ENCODE measurements around the gene DDR2. TPM values are rescaled to one million over a fixed set of nuclear protein-coding genes. Genes with fewer than 3 reads are reported as not detected.

The DDR2 gene
- total and polyA plus RNA-seq, 12 donors: 5.1 to 32.0 (median 20.8) TPM

- TF ChIP-seq CTCF (IDR thresholded peaks at IDR 0.05): no peak
- no peak overlapping the region for H3K4me3 ChIP-seq
- H3K27ac ChIP-seq: peak overlapping the region in 5 of 10 donors; percentile 22 to 56 (median 39)
- no peaks in the 10 kb centered on the region for H3K27me3 ChIP-seq
- DNase-seq (no peak), ATAC-seq (no peak)
- H3K36me3 ChIP-seq: peaks cover 0 to 5% (median 0%) of the 10 kb centered on the region in 9 donors
- intact Hi-C loops (cut with DNase I): no loop called here
- WGBS, 2 donors: 25 to 30% methylated on average over 1 of the region's 1 CpG
- H3K4me1 ChIP-seq: peaks cover 8 to 56% (median 25%) of the 10 kb centered on the region in 9 donors
- H3K9me3 ChIP-seq: no peaks in the 10 kb centered on the region
Observed at GRCh38 chr1:162709870-162710269, 77.6 kb downstream of the DDR2 start.

DNA sequence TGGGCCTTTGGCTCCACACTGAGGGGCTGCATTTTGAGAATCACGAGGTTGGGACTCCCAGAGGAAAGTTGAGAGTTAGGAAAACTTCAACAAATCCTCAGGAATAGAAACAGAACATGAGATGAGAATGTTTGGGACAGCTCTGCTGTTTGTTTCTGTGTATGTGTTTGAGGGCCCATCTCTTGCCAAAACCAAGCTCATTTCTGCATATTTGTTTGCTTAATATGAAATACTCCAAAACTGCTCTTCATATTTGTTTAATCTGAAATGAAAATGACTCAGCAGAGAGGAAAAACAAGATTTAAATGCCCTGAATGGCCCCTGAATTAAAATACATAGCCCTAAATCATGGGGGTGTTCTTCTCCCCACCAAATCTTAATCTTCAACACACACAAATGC, 78.1 kb downstream of the DDR2 start:
- TF ChIP-seq CTCF (IDR thresholded peaks at IDR 0.05): no peak
- Histone ChIP-seq H3K9me3 (no peaks in the 10 kb centered on the region), H3K36me3 (peaks cover 0 to 5% (median 0%) of the 10 kb centered on the region in 9 donors), H3K27ac (peak overlapping the region in 5 of 10 donors; percentile 22 to 56 (median 39)), H3K27me3 (no peaks in the 10 kb centered on the region), H3K4me1 (peaks cover 7 to 51% (median 21%) of the 10 kb centered on the region in 9 donors), H3K4me3 (no peak overlapping the region)
- intact Hi-C loops (cut with DNase I): no loop called here
- DNase-seq (no peak), ATAC-seq (peak in 2 of 8 donors; percentile 13 to 29)
- WGBS, 2 donors: 32 to 51% methylated on average over 1 of the region's 1 CpG

- WGBS, 2 donors: 68 to 69% methylated on average over 4 of the region's 4 CpGs
- intact Hi-C loops (cut with DNase I): no loop called here
- Histone ChIP-seq H3K4me1 (peaks cover under 1 to 49% (median 16%) of the 10 kb centered on the region in 9 donors), H3K27ac (peak overlapping the region in 1 of 10 donors; percentile 15), H3K4me3 (no peak overlapping the region), H3K27me3 (no peaks in the 10 kb centered on the region), H3K36me3 (peaks cover 0 to 4% (median 0%) of the 10 kb centered on the region in 9 donors), H3K9me3 (no peaks in the 10 kb centered on the region)
- TF ChIP-seq CTCF (IDR thresholded peaks at IDR 0.05): no peak
- ATAC-seq (peak in 1 of 8 donors; percentile 21), DNase-seq (no peak)
Observed at GRCh38 chr1:162710780-162711465, 78.7 kb downstream of the DDR2 start.

GRCh38 chr1:162712317-162713029, 80.2 kb downstream of the DDR2 start:
- DNase-seq (no peak), ATAC-seq (no peak)
- no peaks in the 10 kb centered on the region for H3K36me3 ChIP-seq
- intact Hi-C loops (cut with DNase I): no loop called here
- no peaks in the 10 kb centered on the region for H3K9me3 ChIP-seq
- no peaks in the 10 kb centered on the region for H3K27me3 ChIP-seq
- H3K27ac ChIP-seq: no peak overlapping the region
- 49 to 52% methylated on average over 2 of the region's 2 CpGs for WGBS, 2 donors
- no peak for TF ChIP-seq CTCF (IDR thresholded peaks at IDR 0.05)
- H3K4me1 ChIP-seq: peaks cover 0 to 52% (median 16%) of the 10 kb centered on the region in 9 donors
- no peak overlapping the region for H3K4me3 ChIP-seq
